NCI-H345 (cell line): ENCODE results near the gene RIF1.
"Not testable (repeated sequence)": the region's sequence is repeated elsewhere in the genome, so short reads cannot be mapped to it uniquely, and the experiment has no call there.

Source experiments
- DNase-seq: peaks from one replicate; lab custom pipeline; 2025; lab: John Stamatoyannopoulos, UW

RIF1 gene

GRCh38 chr2:151410485-151410834 lies 758 bp downstream of the RIF1 start:
- DNase-seq = peak; percentile 46

- DNase-seq = no peak
Observed at GRCh38 chr2:151417650-151418049, 7.9 kb downstream of the RIF1 start.

- DNase-seq = not testable (repeated sequence)
Observed at GRCh38 chr2:151421681-151422080, 12.0 kb downstream of the RIF1 start.

GRCh38 chr2:151422917-151423439 lies 13.3 kb downstream of the RIF1 start:
- DNase-seq = no peak

GRCh38 chr2:151423760-151424159 lies 14.1 kb downstream of the RIF1 start:
- DNase-seq = no peak

- DNase-seq = no peak
Observed at GRCh38 chr2:151437630-151438029, 27.9 kb downstream of the RIF1 start.

- no peak for DNase-seq
Observed at GRCh38 chr2:151438506-151438905, 28.8 kb downstream of the RIF1 start.

GRCh38 chr2:151439127-151439526 lies 29.4 kb downstream of the RIF1 start:
- no peak for DNase-seq

- no peak for DNase-seq
Observed at GRCh38 chr2:151459358-151459757, 49.7 kb downstream of the RIF1 start.

GRCh38 chr2:151465771-151466170 lies 56.1 kb downstream of the RIF1 start:
- no peak for DNase-seq

GRCh38 chr2:151470556-151470955 lies 60.9 kb downstream of the RIF1 start:
- no peak for DNase-seq

GRCh38 chr2:151472966-151473365 lies 63.3 kb downstream of the RIF1 start:
- no peak for DNase-seq

- DNase-seq = no peak
Observed at GRCh38 chr2:151475071-151475470, 65.4 kb downstream of the RIF1 start.

- no peak for DNase-seq
Observed at GRCh38 chr2:151476287-151476686, 66.6 kb downstream of the RIF1 start.

GRCh38 chr2:151478011-151478410 lies 68.3 kb downstream of the RIF1 start:
- DNase-seq = no peak

- DNase-seq = no peak
Observed at GRCh38 chr2:151481744-151482143, 72.0 kb downstream of the RIF1 start.

- DNase-seq = no peak
Observed at GRCh38 chr2:151482171-151482725, 72.5 kb downstream of the RIF1 start.

- DNase-seq = no peak
Observed at GRCh38 chr2:151483546-151483945, 73.8 kb downstream of the RIF1 start.

- DNase-seq = no peak
Observed at GRCh38 chr2:151484100-151484499, 74.4 kb downstream of the RIF1 start.

GRCh38 chr2:151486053-151486452 lies 76.4 kb downstream of the RIF1 start:
- DNase-seq = no peak

- DNase-seq = no peak
Observed at GRCh38 chr2:151490276-151490675, 80.6 kb downstream of the RIF1 start.

- no peak for DNase-seq
Observed at GRCh38 chr2:151491496-151491895, 81.8 kb downstream of the RIF1 start.

GRCh38 chr2:151498178-151498577 lies 88.5 kb downstream of the RIF1 start:
- DNase-seq = no peak

- no peak for DNase-seq
Observed at GRCh38 chr2:151506170-151506569, 96.5 kb downstream of the RIF1 start.

- DNase-seq = no peak
Observed at GRCh38 chr2:151508519-151508918, 98.8 kb downstream of the RIF1 start.
